ENCODE measurements around the gene SPOP.
A peak's percentile ranks its signal among the peaks of the same experiment; 100 is the strongest.

Gene SPOP

GRCh38 chr17:49616601-49617131 is 61.2 kb downstream of the SPOP start:
- Histone ChIP-seq H3K27me3 (no peaks in the 10 kb centered on the region), H3K4me3 (ENCODE audit: low read depth in 1 of 2, low read length in 1 of 2) (no peak overlapping the region), H3K27ac (peak overlapping the region; percentile 54), H3K9me3 (no peaks in the 10 kb centered on the region), H3K4me1 (ENCODE audit: control insufficient read depth in 1 of 2, insufficient read depth in 1 of 2, low read depth in 1 of 2, low read length in 1 of 2) (peaks cover 10 to 18% of the 10 kb centered on the region in 2 experiments), H3K36me3 (peaks cover 78% of the 10 kb centered on the region)
- no peak for TF ChIP-seq CTCF (IDR thresholded peaks at IDR 0.05)

GRCh38 chr17:49616086-49616485 is 61.8 kb downstream of the SPOP start:
- Histone ChIP-seq H3K9me3 (no peaks in the 10 kb centered on the region), H3K4me1 (ENCODE audit: control insufficient read depth in 1 of 2, insufficient read depth in 1 of 2, low read depth in 1 of 2, low read length in 1 of 2) (peaks cover 10 to 24% of the 10 kb centered on the region in 2 experiments), H3K27ac (no peak overlapping the region), H3K4me3 (ENCODE audit: low read depth in 1 of 2, low read length in 1 of 2) (no peak overlapping the region), H3K36me3 (peaks cover 76% of the 10 kb centered on the region), H3K27me3 (no peaks in the 10 kb centered on the region)
- no peak for TF ChIP-seq CTCF (IDR thresholded peaks at IDR 0.05)

DNA sequence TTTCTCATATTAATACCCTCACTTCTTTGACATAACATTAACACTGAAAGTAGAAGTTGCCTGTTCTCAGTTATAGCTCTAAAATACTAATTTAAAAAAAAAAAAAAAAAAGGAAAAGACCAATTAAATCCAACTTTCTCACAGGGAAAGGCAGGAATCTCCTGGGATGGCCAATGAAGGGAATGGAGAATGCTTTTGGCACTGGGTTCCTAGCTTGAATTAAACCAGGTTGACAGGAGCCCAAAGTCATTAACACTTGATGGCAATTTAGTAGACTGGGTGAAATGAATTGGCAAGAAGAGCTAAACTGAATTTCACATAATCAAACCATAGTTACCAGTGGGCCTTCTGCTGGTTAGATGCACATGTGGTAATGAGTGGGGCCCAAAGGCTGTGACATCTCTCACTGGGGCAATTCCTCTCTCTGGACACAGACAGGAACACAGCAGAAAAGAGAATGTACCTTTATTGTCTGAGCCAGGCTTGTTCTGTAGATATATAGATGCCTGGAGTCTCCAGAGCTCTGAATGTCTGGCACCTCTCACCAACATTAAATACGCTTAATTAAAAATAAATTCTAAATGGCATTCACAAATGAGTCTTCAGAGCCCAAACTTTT is 64.6 kb downstream of the SPOP start:
- Histone ChIP-seq H3K36me3 (peaks cover 79% of the 10 kb centered on the region), H3K9me3 (no peaks in the 10 kb centered on the region), H3K27me3 (no peaks in the 10 kb centered on the region), H3K4me1 (ENCODE audit: control insufficient read depth in 1 of 2, insufficient read depth in 1 of 2, low read depth in 1 of 2, low read length in 1 of 2) (peaks cover 10 to 28% of the 10 kb centered on the region in 2 experiments), H3K4me3 (ENCODE audit: low read depth in 1 of 2, low read length in 1 of 2) (no peak overlapping the region), H3K27ac (no peak overlapping the region)
- no peak for TF ChIP-seq CTCF (IDR thresholded peaks at IDR 0.05)

DNA sequence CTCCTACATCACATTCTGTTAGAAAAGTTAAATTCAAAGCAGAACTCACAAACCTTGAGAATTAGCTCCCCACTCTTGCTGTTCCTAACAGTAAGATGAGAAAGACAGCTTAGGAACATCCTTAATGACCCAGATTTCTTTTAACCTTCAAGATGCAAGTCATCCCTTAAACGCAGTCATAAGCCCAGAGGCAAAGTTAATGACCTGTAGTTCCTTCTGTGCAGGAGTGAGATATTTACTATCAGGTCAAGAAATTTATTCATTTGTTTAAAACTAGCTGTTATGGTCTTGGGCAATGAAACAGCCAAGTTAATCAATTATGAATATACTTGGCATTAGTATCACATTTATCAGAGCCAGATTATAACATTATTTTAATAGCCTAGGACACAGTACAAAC is 65.2 kb downstream of the SPOP start:
- H3K27me3 ChIP-seq = no peaks in the 10 kb centered on the region
- no peak overlapping the region for H3K4me3 ChIP-seq (ENCODE audit: low read depth in 1 of 2, low read length in 1 of 2)
- no peak for TF ChIP-seq CTCF (IDR thresholded peaks at IDR 0.05)
- H3K36me3 ChIP-seq = peaks cover 80% of the 10 kb centered on the region
- H3K9me3 ChIP-seq = no peaks in the 10 kb centered on the region
- H3K27ac ChIP-seq = no peak overlapping the region
- peaks cover 10 to 24% of the 10 kb centered on the region in 2 experiments for H3K4me1 ChIP-seq (ENCODE audit: control insufficient read depth in 1 of 2, insufficient read depth in 1 of 2, low read depth in 1 of 2, low read length in 1 of 2)

DNA sequence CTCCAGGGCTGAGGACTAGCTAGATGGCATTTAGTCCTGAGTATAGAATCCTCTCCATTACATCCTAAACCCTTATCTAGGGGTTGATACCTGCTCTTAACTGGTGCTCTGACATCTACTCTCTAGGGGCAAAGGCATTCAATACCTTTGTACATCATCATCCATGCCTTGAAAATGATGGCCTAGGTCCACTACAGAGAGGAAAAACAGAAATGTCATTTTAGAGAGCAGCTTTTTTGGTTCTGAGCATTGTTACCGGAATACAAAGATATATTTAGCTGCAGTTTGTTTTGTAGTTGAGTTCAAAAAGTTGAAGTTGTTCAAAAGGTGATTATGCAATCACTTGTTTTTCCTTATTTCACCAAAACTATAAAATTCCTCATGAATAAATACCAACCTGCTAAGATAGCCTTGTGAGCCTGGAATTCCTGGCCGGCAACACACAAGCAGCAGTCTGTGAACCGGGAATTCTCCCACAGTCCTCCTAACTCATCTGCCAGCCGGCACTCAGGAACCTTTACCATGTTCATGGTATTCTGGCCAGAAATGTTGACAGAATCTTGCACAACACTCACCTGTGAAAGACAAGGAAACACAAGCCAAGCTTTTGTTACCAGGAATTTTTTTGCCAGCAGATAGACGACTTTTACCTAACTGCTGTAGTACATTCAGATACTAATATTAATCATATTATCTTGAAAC is 66.9 kb downstream of the SPOP start:
- Histone ChIP-seq H3K36me3 (peaks cover 85% of the 10 kb centered on the region), H3K9me3 (no peaks in the 10 kb centered on the region), H3K27me3 (no peaks in the 10 kb centered on the region), H3K4me1 (ENCODE audit: control insufficient read depth in 1 of 2, insufficient read depth in 1 of 2, low read depth in 1 of 2, low read length in 1 of 2) (peaks cover 0 to 10% of the 10 kb centered on the region in 2 experiments), H3K4me3 (ENCODE audit: low read depth in 1 of 2, low read length in 1 of 2) (no peak overlapping the region), H3K27ac (peak overlapping the region; percentile 70)
- no peak for TF ChIP-seq CTCF (IDR thresholded peaks at IDR 0.05)

Measured in neutrophil (primary cell).